Camera-type eye (tissue), 1 donor: ENCODE measurements around the gene TSPAN7. TPM values are rescaled to one million over a fixed set of nuclear protein-coding genes. Genes with fewer than 3 reads are reported as not detected.

Experiments used
- total RNA-seq: library from RNA; depleted of rRNA; stranded (reverse); fragments of >200 nt; gene quantifications from one replicate; pipeline ENCODE4 v1.2.3, GENCODE V29; 2014

TSPAN7 gene
- 58.6 TPM for total RNA-seq

GRCh38 chrX:38561126-38561868, at the start of gene TSPAN7:
Gene TSPAN7 (plus strand): TSS chrX:38561542. CDS start chrX:38561547, 5 bp downstream.

Other genes with a start within 250 kb of the TSPAN7 start
- 34.3 TPM for gene RPGR, start 234.0 kb upstream of the TSPAN7 start, total RNA-seq
- gene OTC, start 208.9 kb upstream of the TSPAN7 start, total RNA-seq = not detected
- gene MID1IP1, start 239.9 kb downstream of the TSPAN7 start, total RNA-seq = 28.1 TPM